NCI-H2107 treated with DMSO at 0.1 percent for 48 hours (cell line): ENCODE results near the gene C1orf174.

ENCODE experiments used
- DNase-seq: peaks from one replicate; lab custom pipeline; 2025; ENCODE audit not compliant: unreplicated experiment; lab: John Stamatoyannopoulos, UW

Gene C1orf174

GRCh38 chr1:3900150-3900968 lies at the start of gene C1orf174:
TSS of gene C1orf174 (minus strand) at chr1:3900272. CDS start at chr1:3900186, 86 bp downstream.
- DNase-seq: peak; percentile 57

DNA sequence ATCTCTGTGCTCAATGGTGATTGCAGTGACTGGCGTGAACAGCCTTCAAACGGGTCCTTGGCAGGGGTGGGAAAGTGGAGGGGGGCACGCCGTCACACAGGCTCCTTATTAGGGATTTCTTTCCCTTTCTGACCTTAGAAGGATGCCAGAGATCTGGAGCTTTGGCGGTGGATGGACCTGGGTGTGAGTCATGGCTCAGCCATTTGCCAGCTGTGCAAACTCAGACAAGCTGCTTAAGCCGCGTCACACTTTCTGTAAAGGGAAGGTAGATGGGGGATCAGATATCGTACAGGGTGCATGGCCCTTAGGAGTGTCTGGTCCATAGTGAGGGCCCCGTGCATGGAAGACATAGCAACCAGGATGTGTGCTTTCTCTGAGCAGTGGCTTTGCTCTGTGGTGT lies 48.3 kb upstream of the C1orf174 start:
- DNase-seq: no peak

DNA sequence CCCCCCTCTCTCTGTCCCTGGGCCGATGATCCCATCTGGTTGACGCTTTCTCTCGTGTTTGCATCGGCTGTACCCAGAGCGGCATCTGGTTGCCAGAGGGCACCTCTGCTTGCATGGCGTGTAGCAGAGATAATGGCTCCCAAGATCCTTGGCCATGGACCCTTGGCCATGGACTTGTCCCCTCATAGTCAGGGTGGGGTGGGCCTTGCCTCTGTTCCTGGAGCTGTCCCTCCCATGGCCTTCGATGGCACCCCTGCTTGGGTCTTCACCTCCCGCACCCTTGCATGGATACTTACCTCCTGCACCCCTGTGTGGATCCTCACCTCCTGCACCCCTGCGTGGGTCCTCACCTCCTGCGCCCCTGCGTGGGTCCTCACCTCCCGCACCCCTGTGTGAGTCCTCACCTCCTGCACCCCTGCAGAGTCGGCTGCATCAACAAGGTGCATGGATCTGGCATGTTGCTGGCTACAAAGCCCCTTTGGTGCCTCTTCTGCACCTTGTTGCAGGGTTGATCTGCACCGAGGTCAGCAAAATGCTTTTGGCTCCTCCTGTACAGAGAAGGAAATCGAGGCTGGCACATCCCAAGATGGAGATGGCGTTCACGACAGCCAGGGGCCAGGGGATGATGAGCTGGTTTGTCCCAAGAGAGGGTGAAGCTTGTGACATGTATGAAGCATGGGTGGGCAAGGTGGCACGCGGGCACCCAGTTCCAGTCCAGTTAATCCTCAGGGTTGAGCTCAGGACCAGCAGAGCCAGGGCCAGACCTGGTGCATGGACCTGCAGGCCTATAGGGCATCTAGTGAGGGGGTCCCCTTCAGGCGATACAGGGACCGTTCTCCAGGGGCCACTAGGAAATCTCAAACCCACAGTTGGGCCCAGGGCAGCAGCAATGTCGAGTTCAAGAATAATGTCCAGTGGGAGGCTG lies 46.1 kb upstream of the C1orf174 start:
- DNase-seq: no peak

GRCh38 chr1:3945222-3945621 lies 45.1 kb upstream of the C1orf174 start:
- DNase-seq: no peak

DNA sequence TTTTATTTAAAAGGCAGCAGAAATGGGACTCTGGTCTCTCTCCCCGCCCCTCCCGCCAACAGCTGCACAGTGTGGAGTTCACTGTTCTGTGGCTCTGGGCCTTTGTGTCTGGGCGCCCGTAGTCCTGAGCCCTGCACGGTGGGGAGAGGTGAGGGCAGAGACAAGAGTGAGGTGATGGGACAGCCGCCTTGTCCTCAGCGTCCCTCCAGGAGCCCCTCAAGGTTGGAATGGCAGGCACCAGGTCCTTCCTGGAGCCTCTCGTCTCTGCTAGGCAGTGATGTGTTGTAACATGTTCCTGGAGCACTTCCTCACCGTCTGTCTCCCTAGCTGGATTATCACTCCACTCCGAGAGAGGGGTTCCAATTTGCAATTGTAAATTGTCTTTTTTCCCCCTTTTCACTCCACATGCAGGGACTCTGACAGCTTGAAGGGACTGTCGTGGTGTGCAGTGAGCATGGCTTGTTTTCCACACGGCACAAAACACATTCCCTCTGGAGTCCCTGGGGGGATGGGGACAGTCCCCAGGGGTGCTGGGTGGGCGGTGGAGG lies 44.6 kb upstream of the C1orf174 start:
- no peak for DNase-seq

DNA sequence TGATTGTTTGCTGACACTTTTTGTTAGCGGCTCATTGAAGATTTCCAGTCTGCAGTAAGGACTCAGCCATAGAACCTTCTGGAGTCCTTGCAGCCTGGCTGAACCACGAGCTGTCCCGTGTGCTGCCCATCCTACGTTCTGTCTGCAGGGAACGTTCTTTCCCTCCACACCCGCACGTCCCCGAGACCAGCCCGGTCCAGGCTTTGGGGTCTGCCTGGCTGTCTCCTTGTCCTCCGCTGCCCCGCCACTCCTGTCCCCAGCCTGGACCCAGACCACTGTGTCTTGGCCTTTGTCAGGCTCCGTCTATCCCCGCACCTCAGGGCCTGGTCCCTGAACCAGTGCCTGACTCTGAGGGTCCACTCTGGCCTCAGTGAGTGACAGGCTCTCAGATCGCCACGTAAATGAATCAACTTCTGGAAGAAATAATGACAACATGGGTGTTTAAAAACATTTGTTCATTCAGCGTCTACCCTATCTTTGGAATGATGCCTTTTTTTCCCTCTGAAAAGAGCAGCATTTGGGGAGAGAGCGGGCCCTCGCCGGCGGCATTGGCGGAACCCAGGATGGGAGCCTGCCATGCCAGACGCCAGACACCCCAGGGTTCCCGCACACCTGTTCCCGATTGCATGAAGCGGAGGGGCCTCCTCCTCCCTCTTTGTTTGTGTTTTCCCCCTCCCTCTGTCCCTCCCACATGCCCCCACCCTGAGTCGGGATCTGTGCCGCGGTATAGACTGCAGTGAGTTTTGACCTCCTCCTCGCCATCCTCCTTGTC lies 43.9 kb upstream of the C1orf174 start:
- DNase-seq: peak; percentile 5

- no peak for DNase-seq
Measured at GRCh38 chr1:3943123-3943431, 43.0 kb upstream of the C1orf174 start.

DNA sequence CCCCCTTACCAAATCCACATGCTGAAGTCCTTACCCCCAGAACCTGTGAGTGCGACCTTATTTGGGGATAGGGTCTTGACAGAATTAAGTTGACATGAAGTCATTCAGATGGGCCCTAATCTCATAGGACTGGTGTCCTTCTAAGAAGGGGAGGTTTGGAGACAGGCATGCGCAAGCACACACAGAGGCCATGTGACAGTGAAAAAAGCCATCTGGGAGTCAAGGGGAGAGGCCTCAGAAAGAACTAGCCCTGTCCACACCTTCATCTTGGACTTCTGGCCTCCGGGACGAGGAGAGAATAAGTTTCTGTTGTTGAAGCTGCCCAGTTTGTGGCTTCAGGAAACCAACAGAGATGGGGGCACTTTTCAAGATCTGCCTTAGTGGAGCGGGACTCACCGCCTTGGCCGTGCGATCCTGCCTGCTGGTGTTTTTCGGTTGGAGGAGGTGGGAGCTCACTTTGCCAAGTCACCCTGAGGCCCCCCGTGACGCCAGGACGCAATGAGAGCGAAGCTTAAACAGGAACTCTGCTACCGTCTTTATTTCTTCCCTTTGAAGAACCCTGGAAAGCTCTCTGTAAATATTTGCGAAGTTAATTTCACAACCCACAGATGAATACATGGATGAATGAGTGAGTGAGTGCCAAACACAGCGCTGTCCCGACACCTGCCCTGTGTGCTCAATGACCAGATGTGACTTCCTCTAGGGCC lies 42.5 kb upstream of the C1orf174 start:
- DNase-seq: peak; percentile 47

- no peak for DNase-seq
Measured at GRCh38 chr1:3940754-3941345, 40.8 kb upstream of the C1orf174 start.

DNA sequence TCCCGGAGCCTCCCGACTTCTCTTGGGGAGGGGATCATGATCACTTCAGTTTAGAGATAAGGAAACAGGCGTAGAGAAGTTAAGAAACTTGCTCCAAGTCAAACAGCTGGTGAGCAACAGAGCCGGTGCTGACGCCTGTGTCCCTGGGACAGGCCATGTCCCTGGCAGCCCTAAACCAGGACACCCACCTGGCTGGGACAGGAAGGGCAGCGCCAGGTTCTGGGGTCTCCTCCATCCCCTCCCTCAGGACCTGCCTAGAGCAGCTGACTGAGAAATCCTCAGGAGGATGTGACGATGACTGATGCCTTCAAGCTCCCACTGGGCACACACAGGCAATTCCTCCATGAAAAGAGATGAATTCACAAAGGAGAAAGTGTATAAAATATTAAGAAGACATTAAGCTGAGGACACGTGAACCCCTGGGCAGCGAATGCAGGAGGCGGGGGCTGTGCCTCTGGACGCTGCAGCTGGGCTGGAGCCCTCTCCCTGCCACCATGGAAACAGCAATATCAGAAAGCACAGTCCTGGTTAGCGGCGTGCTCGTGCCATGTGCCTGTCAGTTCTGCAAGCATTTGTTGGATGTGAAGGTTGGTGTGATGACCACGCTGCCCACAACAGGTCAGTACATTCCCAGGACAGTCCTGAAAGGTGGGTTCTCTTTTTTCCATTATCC lies 40.1 kb upstream of the C1orf174 start:
- DNase-seq: no peak

DNA sequence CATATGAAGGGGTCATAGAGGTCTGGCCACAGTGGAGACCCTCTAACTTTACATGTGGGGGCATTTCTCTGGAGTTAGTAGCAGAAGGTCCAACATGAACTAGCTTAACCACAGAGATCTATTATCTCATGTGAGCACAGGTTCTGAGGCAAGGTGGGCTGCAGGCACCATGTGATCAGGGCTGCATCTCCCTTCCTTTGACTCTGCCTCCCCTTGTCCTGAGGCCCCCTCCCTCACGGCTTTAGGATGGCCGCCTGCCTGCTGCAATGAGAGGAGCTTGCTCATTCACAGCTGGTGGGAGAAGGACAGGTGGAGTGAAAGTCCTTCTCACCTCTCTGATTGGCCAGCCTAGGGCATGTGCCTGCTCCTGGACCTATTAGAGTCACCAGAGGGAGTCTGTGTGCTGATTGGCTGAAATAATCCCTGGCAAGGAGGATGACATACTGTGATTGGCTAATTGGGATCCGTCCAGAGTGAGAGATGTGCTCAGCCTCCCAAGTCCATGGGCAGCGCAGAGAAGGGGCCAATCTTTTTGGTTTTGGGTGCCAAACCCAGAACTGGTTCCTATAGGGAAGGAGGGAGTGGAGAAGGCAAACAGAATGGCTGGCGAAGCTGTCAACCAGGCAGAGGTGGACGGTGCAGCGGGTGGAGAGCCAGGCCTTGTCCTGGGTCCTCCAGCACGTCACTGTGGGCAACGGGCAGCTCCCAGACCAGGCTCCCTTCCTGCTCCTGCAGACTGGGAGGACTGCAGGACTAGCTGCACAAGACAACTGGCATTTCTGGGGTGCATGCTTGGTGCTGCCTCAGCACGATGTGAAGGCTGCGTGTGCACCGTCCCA lies 39.4 kb upstream of the C1orf174 start:
- no peak for DNase-seq

DNA sequence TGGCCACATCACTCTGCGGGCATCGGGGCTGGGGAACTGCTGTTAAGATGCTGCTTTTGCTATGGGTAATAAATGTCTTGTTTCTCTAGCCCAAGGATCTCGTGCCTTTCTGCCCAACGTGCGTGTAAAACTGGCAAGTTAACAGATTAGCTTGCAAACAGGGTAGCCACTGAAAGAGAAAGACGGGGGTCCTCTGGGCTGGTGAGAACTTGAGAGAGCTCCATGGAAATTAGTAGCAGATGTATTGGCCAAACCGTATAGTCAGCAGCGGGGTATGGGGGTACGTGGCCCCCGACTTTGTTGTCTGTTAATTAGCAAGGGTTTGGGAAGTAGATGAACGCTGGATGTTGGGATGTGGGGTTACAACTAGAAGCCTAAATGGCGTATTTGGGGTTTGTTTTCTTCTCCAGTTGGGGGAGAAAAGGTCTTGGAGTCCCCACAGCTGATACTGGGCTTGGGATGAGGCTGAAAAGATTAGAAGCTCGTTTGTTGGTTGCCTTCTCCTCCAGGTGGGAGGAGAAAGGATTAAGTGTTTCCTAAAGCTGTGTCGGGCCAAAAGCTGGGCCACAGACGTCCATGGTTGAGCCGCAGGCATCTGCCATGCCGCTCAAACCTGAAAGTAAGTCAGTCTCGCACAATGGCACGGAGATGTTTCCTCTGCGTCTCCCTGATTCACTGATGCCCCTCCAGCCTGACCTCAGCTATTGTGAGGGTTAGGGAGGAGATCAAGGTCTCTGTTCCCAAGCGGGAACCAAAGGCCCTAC lies 32.3 kb upstream of the C1orf174 start:
- DNase-seq: no peak

DNA sequence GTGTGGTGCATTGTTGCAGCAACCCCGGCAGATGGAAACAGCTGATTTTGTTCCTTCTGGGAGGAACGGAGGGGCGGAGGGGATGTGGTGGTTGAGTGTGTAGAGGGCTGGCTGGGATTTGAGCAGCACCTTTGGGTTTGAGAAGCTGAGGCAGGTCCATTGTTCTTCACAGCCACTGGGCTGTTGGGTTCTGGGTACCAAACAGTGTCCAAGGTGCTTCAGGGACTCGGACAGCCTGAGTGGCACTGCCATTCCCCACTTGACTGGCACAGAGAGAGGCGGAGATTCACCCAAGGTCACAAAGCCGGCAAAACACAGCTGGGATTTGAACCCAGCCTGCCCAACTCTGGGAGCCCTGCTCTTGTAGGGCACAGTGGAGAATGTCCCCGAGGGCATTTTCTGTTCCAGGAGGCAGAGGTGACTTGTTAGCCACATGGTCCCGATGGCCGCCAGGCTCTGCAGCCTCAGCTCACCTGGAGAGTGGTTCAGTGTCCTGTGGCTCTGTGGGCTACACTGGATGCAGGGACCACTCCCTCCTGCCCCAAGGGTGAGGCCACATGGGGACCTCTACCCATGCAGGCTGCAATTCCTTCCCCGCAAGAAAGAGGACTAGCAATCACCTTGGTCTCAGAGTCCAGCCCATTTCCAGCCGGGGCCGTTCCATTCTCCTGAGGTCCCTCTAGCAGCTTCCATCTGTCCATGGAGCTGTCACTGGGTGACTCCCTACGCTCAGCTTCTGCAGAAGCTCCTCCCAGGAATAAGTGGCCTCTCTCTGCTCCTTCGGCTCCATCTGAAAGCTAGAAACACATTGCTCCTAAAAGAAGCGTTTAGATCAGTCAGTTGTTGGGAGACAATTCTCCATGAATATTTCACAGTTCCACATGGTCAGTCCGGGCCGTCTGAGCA lies 31.2 kb upstream of the C1orf174 start:
- no peak for DNase-seq

DNA sequence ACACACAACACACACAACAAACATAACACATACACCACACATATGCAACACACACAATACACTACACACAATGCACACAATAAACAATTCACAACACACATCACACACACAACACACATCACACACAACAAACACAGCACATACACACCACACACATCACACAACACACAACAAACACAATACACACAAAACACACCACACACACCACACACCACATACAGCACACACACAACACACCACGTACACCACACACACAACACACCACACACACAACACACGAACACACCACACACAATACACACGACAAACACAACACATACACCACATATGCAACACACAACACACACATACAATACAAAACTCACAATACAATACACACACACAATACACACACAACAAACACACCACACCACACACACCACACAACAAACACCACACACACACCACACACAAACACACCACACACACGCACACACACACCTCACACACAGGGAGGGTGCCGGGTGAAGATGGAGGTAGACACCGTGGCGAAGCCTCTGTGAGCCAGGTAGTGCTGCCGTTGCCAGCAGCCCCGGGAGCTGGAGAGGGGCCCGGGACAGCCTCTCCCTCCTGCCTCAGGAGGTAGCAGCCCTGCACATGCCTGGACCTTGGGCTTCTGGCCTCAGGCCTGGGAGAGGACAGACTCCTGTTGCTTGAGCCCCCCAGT lies 30.4 kb upstream of the C1orf174 start:
- no peak for DNase-seq

GRCh38 chr1:3929126-3929525 lies 29.1 kb upstream of the C1orf174 start:
- no peak for DNase-seq

DNA sequence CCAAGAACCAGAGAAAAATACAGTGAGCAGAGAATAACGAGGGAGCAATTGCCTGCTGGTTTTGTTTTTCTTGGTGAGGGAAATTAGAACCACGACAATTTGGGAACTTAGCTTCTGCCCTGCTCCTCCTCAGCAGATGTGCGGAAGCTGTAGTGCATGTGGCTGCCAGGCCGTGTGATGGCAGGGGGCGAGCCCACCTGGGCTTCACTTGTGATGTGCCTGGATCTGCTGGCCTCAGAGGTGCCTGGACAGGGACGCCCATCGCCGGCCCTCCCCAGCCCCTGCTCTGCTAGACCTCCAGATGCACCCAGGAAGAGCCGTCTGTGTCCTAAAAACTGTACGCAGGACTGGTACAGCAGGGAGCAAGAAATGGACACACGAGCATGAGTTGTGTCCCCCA lies 28.5 kb upstream of the C1orf174 start:
- DNase-seq: no peak
